ENCODE measurements around the gene GRM8.
"Not testable (repeated sequence)": the region's sequence is repeated elsewhere in the genome, so short reads cannot be mapped to it uniquely, and the experiment has no call there.

Gene GRM8

GRCh38 chr7:126727930-126728391 lies 524.8 kb downstream of the GRM8 start:
- DNase-seq, result no peak

- DNase-seq, result no peak
Observed at GRCh38 chr7:126723966-126724544, 528.7 kb downstream of the GRM8 start.

- DNase-seq, result no peak
Observed at GRCh38 chr7:126720232-126720631, 532.5 kb downstream of the GRM8 start.

- DNase-seq, result no peak
Observed at GRCh38 chr7:126718419-126718818, 534.3 kb downstream of the GRM8 start.

GRCh38 chr7:126716321-126716720 lies 536.4 kb downstream of the GRM8 start:
- DNase-seq, result no peak

- no peak for DNase-seq
Observed at GRCh38 chr7:126715076-126715475, 537.7 kb downstream of the GRM8 start.

GRCh38 chr7:126702242-126703016 lies 550.3 kb downstream of the GRM8 start:
- DNase-seq, result no peak

GRCh38 chr7:126700807-126701604 lies 551.7 kb downstream of the GRM8 start:
- peak in 20 of 56 donors; percentile 9 to 49 (median 26) for DNase-seq

- DNase-seq, result no peak
Observed at GRCh38 chr7:126699707-126700106, 553.0 kb downstream of the GRM8 start.

- no peak for DNase-seq
Observed at GRCh38 chr7:126698909-126699308, 553.8 kb downstream of the GRM8 start.

GRCh38 chr7:126698446-126698845 lies 554.3 kb downstream of the GRM8 start:
- no peak for DNase-seq

- no peak for DNase-seq
Observed at GRCh38 chr7:126696256-126697038, 556.3 kb downstream of the GRM8 start.

GRCh38 chr7:126690848-126691751 lies 561.6 kb downstream of the GRM8 start:
- DNase-seq, result no peak

GRCh38 chr7:126690104-126690503 lies 562.6 kb downstream of the GRM8 start:
- no peak for DNase-seq

- no peak for DNase-seq
Observed at GRCh38 chr7:126689037-126689436, 563.7 kb downstream of the GRM8 start.

- DNase-seq, result no peak
Observed at GRCh38 chr7:126686474-126686873, 566.3 kb downstream of the GRM8 start.

GRCh38 chr7:126685596-126685995 lies 567.1 kb downstream of the GRM8 start:
- DNase-seq, result no peak

GRCh38 chr7:126685018-126685573 lies 567.6 kb downstream of the GRM8 start:
- no peak for DNase-seq

GRCh38 chr7:126682176-126682575 lies 570.6 kb downstream of the GRM8 start:
- no peak for DNase-seq

GRCh38 chr7:126668762-126669161 lies 584.0 kb downstream of the GRM8 start:
- DNase-seq, result not testable (repeated sequence)

All from nucleus accumbens (tissue), 56 donors.